IMR-90 (cell line): Measurements from ENCODE around the gene CYP39A1. TPM values are rescaled to one million over a fixed set of nuclear protein-coding genes. Genes with fewer than 3 reads are reported as not detected.

Source experiments
- ATAC-seq: fragments of 200-7000 bp; cut with Tn5 transposase; 2 replicates; pipeline ENCODE4 v1.9.1; 2020; ENCODE audit warnings: low read depth, mild to moderate bottlenecking, moderate library complexity
- BruUV-seq: library from RNA; stranded (reverse); fragments of 400-500 nt; replicated peaks from 2 replicates; lab custom pipeline; 2021; lab: Mats Ljungman, UMichigan
- CTCF ChIA-PET: fragments of 300-600 bp; formaldehyde crosslinking; extraction: SDS; loops from one replicate; lab custom pipeline; 2021; ENCODE audit warnings: antibody characterized with exemption; lab: Yijun Ruan, JAX
- POLR2A ChIA-PET: fragments of 300-600 bp; sonication (Branson Sonifier 250); formaldehyde crosslinking; loops from one replicate; lab custom pipeline; 2022; ENCODE audit warnings: antibody characterized with exemption; ENCODE audit not compliant: unreplicated experiment; lab: Charles Lee
- DNase-seq: peaks from one replicate; pipeline ENCODE4 v3.0.0; 2013
- H2AFZ ChIP-seq: replicated peaks from 2 replicates; pipeline ENCODE3; 2013; ENCODE audit warnings: low read length, mild to moderate bottlenecking; ENCODE audit not compliant: poor library complexity
- H2AK5ac ChIP-seq: 2 replicates; pipeline ENCODE4 v1.6.1; 2013; ENCODE audit warnings: low read depth, low read length, inconsistent platforms
- H2AK9ac ChIP-seq: replicated peaks from 2 replicates; pipeline ENCODE3; 2013; ENCODE audit warnings: mild to moderate bottlenecking, low read depth, low read length, moderate library complexity; ENCODE audit not compliant: poor library complexity
- H2BK120ac ChIP-seq: 2 replicates; pipeline ENCODE4 v1.6.1; 2013; ENCODE audit warnings: low read depth, low read length, inconsistent platforms
- H2BK15ac ChIP-seq: 3 replicates; pipeline ENCODE4 v1.6.1; 2013; ENCODE audit warnings: low read depth, low read length, inconsistent platforms
- H2BK20ac ChIP-seq: 2 replicates; pipeline ENCODE4 v1.6.1; 2013; ENCODE audit warnings: low read depth, mild to moderate bottlenecking, inconsistent platforms, low read length, moderate library complexity
- H2BK5ac ChIP-seq: 2 replicates; pipeline ENCODE4 v1.6.1; 2013; ENCODE audit warnings: mild to moderate bottlenecking, low read depth, low read length, inconsistent platforms; ENCODE audit not compliant: poor library complexity, severe bottlenecking
- H3K14ac ChIP-seq: replicated peaks from 2 replicates; pipeline ENCODE4 v1.6.1; 2013; ENCODE audit warnings: low read depth, low read length, inconsistent platforms
- H3K18ac ChIP-seq: 2 replicates; pipeline ENCODE4 v1.6.1; 2013; ENCODE audit warnings: low read depth, low read length, control low read depth
- H3K23ac ChIP-seq: 2 replicates; pipeline ENCODE4 v1.6.1; 2013; ENCODE audit warnings: low read depth, low read length, inconsistent platforms
- H3K27ac ChIP-seq: 2 replicates; pipeline ENCODE4 v1.5.1; 2013; ENCODE audit warnings: mild to moderate bottlenecking, control low read depth, low read length; ENCODE audit not compliant: insufficient read depth
- H3K27me3 ChIP-seq: 2 replicates; pipeline ENCODE4 v1.6.1; 2013; ENCODE audit warnings: low read length; ENCODE audit not compliant: control insufficient read depth, insufficient read depth
- H3K36me3 ChIP-seq: 2 replicates; pipeline ENCODE4 v1.6.1; 2013; ENCODE audit warnings: low read length, mixed read lengths; ENCODE audit not compliant: control insufficient read depth, insufficient read depth
- H3K4ac ChIP-seq: 2 replicates; pipeline ENCODE4 v1.6.1; 2013; ENCODE audit warnings: low read depth, low read length, inconsistent platforms
- H3K4me1 ChIP-seq: 2 replicates; pipeline ENCODE4 v1.6.1; 2013; ENCODE audit warnings: low read length, mixed read lengths; ENCODE audit not compliant: control insufficient read depth, insufficient read depth
- H3K4me2 ChIP-seq: 2 replicates; pipeline ENCODE4 v1.6.1; 2013; ENCODE audit warnings: low read depth, mild to moderate bottlenecking, control low read depth, low read length, moderate library complexity
- H3K4me3 ChIP-seq: 2 replicates; pipeline ENCODE4 v1.5.1; 2013; ENCODE audit warnings: low read depth, mild to moderate bottlenecking, control low read depth, low read length, moderate library complexity; ENCODE audit not compliant: insufficient read depth
- H3K56ac ChIP-seq: 2 replicates; pipeline ENCODE4 v1.6.1; 2013; ENCODE audit warnings: low read length, inconsistent platforms; ENCODE audit not compliant: insufficient read depth; ENCODE audit errors: extremely low read depth
- H3K79me1 ChIP-seq, 2 experiments: 2 replicates each; pipeline ENCODE4 v1.6.1; 2013; ENCODE audit warnings: low read length in 2 of 2, inconsistent platforms in 1 of 2, low read depth in 1 of 2
- H3K9ac ChIP-seq: 2 replicates; pipeline ENCODE4 v1.6.1; 2013; ENCODE audit warnings: low read depth, low read length, control low read depth
- H3K9me1 ChIP-seq: 2 replicates; pipeline ENCODE4 v1.6.1; 2013; ENCODE audit warnings: low read length, inconsistent platforms; ENCODE audit not compliant: insufficient read depth
- H3K9me3 ChIP-seq: 2 replicates; pipeline ENCODE4 v1.6.1; 2013; ENCODE audit warnings: low read length; ENCODE audit not compliant: control insufficient read depth, insufficient read depth
- H4K20me1 ChIP-seq: 2 replicates; pipeline ENCODE4 v1.6.1; 2013; ENCODE audit warnings: low read length, inconsistent platforms; ENCODE audit not compliant: insufficient read depth
- H4K5ac ChIP-seq: 2 replicates; pipeline ENCODE4 v1.6.1; 2013; ENCODE audit warnings: mild to moderate bottlenecking, low read depth, low read length, control low read depth
- H4K8ac ChIP-seq, 2 experiments: 2 replicates each; pipeline ENCODE4 v1.6.1; 2013; ENCODE audit warnings: low read depth in 2 of 2, low read length in 2 of 2, control low read depth in 1 of 2, inconsistent platforms in 1 of 2
- H4K91ac ChIP-seq: 2 replicates; pipeline ENCODE4 v1.6.1; 2013; ENCODE audit warnings: low read depth, low read length, inconsistent platforms; ENCODE audit not compliant: insufficient read depth
- BHLHE40 ChIP-seq: fragments of 150-350 bp; IDR thresholded peaks from 2 replicates; pipeline ENCODE4 v1.6.1; 2016; ENCODE audit warnings: mild to moderate bottlenecking, low read depth, low read length
- CEBPB ChIP-seq: IDR thresholded peaks from 2 replicates; pipeline ENCODE4 v1.6.1; 2012; ENCODE audit warnings: low read depth, low read length, improper control_type of control experiment
- CHD1 ChIP-seq: IDR thresholded peaks from 2 replicates; pipeline ENCODE4 v1.6.1; 2012; ENCODE audit warnings: low read depth, low read length, improper control_type of control experiment
- FOS ChIP-seq: fragments of 150-350 bp; IDR thresholded peaks from 2 replicates; pipeline ENCODE4 v1.6.1; 2016; ENCODE audit warnings: low read depth, low read length
- MAFK ChIP-seq: IDR thresholded peaks from 2 replicates; pipeline ENCODE4 v1.6.1; 2012; ENCODE audit warnings: low read depth, low read length, improper control_type of control experiment
- MAZ ChIP-seq: IDR thresholded peaks from 2 replicates; pipeline ENCODE4 v1.6.1; 2012; ENCODE audit warnings: low read depth, mild to moderate bottlenecking, low read length, improper control_type of control experiment, moderate library complexity, borderline replicate concordance
- MXI1 ChIP-seq: IDR thresholded peaks from 2 replicates; pipeline ENCODE4 v1.6.1; 2012; ENCODE audit warnings: low read depth, mild to moderate bottlenecking, low read length, moderate library complexity, borderline replicate concordance
- NFE2L2 ChIP-seq: fragments of 150-350 bp; IDR thresholded peaks from 2 replicates; pipeline ENCODE4 v1.6.1; 2016; ENCODE audit warnings: low read depth, mild to moderate bottlenecking, low read length
- POLR2A ChIP-seq: IDR thresholded peaks from 2 replicates; pipeline ENCODE4 v1.6.1; 2012; ENCODE audit warnings: mild to moderate bottlenecking, low read depth, low read length
- RAD21 ChIP-seq: IDR thresholded peaks from 2 replicates; pipeline ENCODE4 v1.6.1; 2012; ENCODE audit warnings: low read length, improper control_type of control experiment
- RCOR1 ChIP-seq: IDR thresholded peaks from 2 replicates; pipeline ENCODE4 v1.6.1; 2012; ENCODE audit warnings: mild to moderate bottlenecking, low read length, improper control_type of control experiment; ENCODE audit not compliant: insufficient replicate concordance
- RFX5 ChIP-seq: IDR thresholded peaks from 2 replicates; pipeline ENCODE4 v1.8.0; 2012; ENCODE audit warnings: low read depth, mild to moderate bottlenecking, low read length, moderate library complexity
- SMC3 ChIP-seq: fragments of 150-350 bp; IDR thresholded peaks from 2 replicates; pipeline ENCODE4 v1.6.1; 2016; ENCODE audit warnings: low read depth, mild to moderate bottlenecking, antibody characterized with exemption, low read length, moderate library complexity
- dilution Hi-C: fragments of 300-500 bp; cut with HindIII; formaldehyde crosslinking; loops from one replicate; pipeline ENCODE4 v1.14.3; 2018; ENCODE audit warnings: low sequenced_read_pairs; ENCODE audit not compliant: unreplicated experiment
- in situ Hi-C: fragments of 300-500 bp; cut with MboI; formaldehyde crosslinking; loops from 3 replicates; pipeline ENCODE4 v1.14.3; 2019; ENCODE audit warnings: low sequenced_read_pairs, inconsistent platforms, mixed read lengths
- intact Hi-C: fragments of 100-400 bp; cut with micrococcal nuclease; formaldehyde crosslinking; loops from 2 replicates; pipeline ENCODE4 v1.10.0; 2022
- polyA plus RNA-seq, 3 experiments: library from polyadenylated mRNA; depleted of rRNA; stranded (reverse); fragments of >200 nt; gene quantifications; 2 replicates each; pipeline ENCODE4 v1.2.3, GENCODE V29; 2012; ENCODE audit warnings: low replicate concordance in 1 of 3
- total RNA-seq: library from RNA; depleted of rRNA; stranded (reverse); fragments of >200 nt; gene quantifications from 2 replicates; pipeline ENCODE4 v1.2.3, GENCODE V29; 2012
- TF ChIP-seq, protein P1 (sequence below): conservative IDR thresholded peaks from 2 replicates; pipeline ENCODE4 v1.5.1; 2012; ENCODE audit warnings: mild to moderate bottlenecking, low read depth, low read length, improper control_type of control experiment

The CYP39A1 gene
- total and polyA plus RNA-seq, 2 of the 4 experiments (the other 2 are of a cell fraction): 0.03 TPM; not detected in 1

DNA sequence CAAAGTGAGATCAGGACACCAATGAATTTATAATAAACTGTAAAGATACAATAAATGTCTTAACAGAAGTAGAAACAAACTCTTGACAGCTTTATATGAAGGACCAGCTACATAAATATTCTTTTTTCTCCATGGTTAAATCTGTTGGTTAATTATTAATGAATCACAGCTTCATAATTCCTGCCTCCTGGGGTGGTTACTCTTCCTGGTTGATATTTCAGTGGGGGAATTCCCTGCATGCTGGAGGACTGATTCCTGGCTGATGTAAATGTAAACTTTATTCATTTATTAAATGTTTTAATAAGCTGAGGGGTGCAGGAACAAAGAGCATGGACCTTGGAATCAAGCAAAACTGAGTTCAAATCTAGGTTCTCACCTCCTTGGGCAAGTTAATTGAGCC lies 145.2 kb downstream of the CYP39A1 start:
- Histone ChIP-seq H4K91ac (no peak overlapping the region), H3K36me3 (no peaks in the 10 kb centered on the region), H3K4me2 (no peak overlapping the region), H3K4me3 (no peak overlapping the region), H4K20me1 (no peaks in the 10 kb centered on the region), H4K5ac (no peak overlapping the region), H2AK5ac (no peak overlapping the region), H3K4me1 (no peaks in the 10 kb centered on the region), H3K9ac (no peak overlapping the region), H3K4ac (no peak overlapping the region), H3K14ac (no peak overlapping the region), H3K27ac (no peak overlapping the region), H2BK5ac (no peak overlapping the region), H2BK20ac (no peak overlapping the region), H3K27me3 (no peaks in the 10 kb centered on the region), H3K79me1 (no peaks in the 10 kb centered on the region), H3K23ac (no peak overlapping the region), H2BK15ac (no peak overlapping the region), H3K9me1 (no peaks in the 10 kb centered on the region), H3K56ac (no peak overlapping the region), H4K8ac (no peak overlapping the region), H2AK9ac (no peak overlapping the region), H2BK120ac (no peak overlapping the region), H3K9me3 (no peaks in the 10 kb centered on the region), H2AFZ (no peak overlapping the region), H3K18ac (no peak overlapping the region)
- ChIA-PET POLR2A (no interaction called here), CTCF (no interaction called here)
- DNase-seq (no peak), ATAC-seq (no peak)
- in situ Hi-C loops: no loop called here
- intact Hi-C loops: no loop called here
- dilution Hi-C loops: no loop called here
- no TSS peak for BruUV-seq
- TF ChIP-seq RFX5 (no peak), POLR2A (no peak), CEBPB (no peak), RAD21 (no peak), MAZ (no peak), FOS (no peak), MAFK (no peak), RCOR1 (no peak), CHD1 (no peak), MXI1 (no peak), BHLHE40 (no peak), NFE2L2 (no peak), SMC3 (no peak)
- TF ChIP-seq, protein P1, sequence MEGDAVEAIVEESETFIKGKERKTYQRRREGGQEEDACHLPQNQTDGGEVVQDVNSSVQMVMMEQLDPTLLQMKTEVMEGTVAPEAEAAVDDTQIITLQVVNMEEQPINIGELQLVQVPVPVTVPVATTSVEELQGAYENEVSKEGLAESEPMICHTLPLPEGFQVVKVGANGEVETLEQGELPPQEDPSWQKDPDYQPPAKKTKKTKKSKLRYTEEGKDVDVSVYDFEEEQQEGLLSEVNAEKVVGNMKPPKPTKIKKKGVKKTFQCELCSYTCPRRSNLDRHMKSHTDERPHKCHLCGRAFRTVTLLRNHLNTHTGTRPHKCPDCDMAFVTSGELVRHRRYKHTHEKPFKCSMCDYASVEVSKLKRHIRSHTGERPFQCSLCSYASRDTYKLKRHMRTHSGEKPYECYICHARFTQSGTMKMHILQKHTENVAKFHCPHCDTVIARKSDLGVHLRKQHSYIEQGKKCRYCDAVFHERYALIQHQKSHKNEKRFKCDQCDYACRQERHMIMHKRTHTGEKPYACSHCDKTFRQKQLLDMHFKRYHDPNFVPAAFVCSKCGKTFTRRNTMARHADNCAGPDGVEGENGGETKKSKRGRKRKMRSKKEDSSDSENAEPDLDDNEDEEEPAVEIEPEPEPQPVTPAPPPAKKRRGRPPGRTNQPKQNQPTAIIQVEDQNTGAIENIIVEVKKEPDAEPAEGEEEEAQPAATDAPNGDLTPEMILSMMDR: no peak
